T follicular helper cell (primary cell): ENCODE results near the gene STRN4.

Experiments used
- DNase-seq: peaks from one replicate; pipeline ENCODE4 v3.0.0-alpha.2; 2020; ENCODE audit warnings: low read depth

The STRN4 gene

DNA sequence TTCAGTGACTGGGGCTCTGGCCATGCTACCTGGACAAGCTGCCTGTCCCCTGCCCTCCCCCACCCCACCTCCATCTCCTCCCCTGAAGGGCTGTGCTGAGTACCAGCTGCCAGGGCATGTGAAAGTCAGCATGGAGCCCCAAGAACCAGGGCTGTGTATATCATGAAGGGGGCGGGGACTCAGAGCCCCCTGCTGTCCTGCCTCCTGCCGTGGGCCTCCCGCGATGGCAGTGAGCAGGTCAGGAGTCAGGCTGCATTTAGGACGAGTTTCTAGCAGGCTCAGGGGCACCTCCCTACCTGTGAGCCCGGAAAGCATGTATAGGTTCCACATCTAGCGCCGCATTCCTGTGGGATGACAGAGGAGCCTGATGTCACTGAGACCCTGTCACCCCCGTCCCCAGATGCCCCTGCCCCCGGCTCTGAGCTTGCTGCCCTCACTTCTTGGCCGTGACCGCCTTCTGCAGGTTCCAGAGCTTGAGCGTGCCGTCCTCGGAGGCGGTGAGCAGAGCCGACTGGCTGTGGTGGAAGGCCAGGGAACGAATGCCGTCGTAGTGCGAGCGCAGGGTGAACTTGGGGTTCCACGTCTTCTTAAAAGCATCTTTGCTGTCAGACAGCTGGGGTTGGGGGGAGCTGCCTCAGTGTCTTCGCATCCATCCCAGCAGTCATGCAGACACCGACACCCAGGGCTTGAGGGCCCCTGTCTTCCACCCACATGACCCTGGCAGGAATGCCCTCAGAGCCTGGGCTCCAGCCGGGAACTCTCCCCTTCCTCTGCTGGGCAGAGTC lies 21.0 kb downstream of the STRN4 start:
- no peak for DNase-seq

DNA sequence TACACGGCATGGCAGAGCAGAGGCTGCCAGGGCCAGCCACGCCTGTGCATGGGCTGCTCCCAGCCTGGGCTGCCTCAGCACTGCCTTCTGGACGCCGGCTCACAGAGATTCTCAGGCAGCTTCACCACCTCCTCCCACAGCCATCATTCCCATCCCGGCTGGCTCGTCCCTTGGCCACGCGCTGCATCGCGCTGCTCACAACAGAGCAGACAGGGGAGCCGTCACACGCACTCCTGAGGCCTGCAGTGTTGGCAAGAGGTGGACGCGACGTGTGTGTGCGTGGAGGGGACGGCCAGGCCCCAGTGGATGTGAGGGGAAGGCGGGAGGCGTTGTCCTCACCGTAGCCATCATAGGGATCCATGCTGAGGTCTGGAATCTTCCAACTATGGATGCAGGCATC lies 21.8 kb downstream of the STRN4 start:
- no peak for DNase-seq

DNA sequence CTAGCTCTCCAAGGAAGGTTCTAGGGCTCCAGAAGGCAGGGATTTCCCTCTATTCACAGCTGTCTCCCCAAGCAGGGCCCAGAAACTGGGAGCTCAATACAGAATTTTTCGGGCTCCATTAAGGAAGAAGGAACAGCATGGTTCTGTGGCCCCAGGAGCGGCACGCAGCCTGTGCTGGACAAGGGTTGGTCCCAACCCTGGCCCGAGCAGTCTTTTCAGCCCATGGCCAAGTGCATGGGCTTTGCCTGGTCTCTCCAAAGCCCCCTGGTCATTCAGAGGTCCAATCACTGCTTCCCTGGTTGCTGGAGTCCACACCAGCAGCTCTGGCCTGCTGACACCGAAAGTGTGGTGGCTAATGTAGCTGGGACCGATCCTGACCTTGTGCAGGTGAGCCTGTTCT lies 22.8 kb downstream of the STRN4 start:
- DNase-seq = no peak

DNA sequence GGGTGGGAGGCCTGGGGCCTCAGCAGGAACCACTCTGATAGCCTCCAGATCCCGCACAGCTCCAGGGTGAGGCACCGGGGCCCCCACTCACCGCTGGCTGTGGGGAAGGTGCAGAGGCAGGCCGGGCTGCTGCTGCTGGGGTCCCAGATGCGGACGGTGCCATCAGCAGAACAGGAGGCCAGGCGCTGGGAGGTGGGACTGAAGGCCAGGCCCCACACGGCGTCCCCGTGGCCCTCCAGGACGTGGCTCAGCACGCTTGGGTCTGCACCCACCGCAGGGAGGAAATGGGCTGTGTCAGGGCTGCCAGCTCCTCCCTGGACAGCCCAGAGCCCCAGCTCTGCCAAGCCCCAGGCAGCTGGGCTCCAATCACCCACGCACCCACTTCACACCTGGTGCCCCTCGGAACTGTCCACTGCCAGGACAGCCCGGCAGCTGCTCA lies 23.2 kb downstream of the STRN4 start:
- DNase-seq = no peak

DNA sequence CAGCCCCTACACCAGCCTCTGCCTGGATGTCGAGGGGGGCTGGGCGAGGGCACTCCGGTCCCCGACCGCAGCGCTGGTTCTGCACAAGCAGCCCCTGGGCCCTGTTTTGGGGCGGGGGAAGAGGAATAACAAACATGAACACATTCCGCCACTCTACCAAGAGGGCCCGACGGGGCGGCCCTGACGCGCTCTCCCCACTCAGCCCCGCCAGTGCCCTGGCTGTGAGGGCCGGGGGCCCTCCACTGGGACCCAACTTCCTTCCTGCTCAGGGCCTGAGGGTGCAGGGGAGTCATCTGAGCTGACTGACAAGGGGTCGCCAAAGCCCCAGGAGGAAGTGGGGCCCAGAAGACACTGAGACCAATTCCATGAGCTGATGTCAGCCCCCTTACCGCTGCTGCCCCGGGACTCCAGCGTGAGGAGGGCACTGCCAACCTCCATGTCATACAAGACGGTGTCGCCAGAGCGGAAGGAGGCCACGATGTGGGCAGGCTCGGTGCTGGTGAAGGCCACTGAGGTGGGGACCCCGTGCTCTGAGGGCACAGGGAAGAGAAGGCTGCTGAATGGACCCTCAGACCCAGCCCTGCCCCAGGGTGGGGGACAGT lies 23.7 kb downstream of the STRN4 start:
- no peak for DNase-seq

DNA sequence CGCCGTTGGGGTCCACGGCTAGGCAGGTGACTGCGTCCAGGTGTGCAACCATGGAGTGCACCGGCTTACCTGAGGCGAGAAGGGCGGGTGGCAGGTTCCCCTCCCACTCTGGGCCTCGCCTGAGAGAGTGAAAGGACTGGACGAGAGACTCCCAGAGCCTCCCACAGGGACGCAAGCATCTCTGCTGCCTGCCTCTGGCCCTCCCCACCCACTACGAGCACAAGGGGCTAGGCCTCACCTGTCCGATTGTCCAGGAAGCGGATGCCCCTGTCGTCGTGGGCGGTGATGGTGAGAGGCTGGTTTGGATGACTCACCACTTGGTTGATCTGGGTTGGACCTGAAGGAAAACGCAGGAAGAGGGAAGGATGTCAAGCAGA lies 24.3 kb downstream of the STRN4 start:
- no peak for DNase-seq

DNA sequence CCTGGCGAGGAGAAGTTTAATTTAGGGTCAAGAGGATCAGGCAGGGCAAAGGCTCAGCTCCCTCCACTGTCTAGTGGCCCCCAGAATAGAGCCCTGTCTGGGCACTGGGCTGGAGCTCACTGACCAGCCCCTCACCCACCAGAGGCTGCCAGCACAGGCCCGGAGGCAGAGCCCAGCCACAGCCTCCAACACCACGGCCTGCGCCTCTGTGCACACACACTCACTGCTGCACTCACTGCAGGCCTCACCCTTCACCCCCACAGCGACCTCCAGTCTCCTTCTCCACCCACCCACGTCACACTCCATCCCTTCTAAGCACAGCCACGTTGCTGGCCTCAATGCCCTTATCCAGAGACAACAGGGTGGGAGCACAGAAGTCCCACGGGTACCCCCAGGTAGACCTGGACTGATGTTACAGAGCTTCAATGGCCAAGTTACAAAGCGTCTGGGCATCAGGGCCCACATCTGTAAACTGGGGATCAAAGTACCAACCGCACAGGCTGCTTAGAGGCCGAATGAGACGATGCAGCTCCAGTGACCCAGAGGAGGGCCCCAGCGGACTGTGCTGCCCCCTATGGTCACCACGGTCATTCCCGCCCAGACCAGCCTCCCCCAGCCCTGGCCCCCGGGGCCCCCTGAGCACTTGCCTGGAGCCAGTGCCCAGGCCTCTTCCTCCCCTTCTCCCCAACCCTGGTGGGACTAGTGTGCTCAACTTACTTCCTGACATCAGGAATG lies 24.8 kb downstream of the STRN4 start:
- no peak for DNase-seq

DNA sequence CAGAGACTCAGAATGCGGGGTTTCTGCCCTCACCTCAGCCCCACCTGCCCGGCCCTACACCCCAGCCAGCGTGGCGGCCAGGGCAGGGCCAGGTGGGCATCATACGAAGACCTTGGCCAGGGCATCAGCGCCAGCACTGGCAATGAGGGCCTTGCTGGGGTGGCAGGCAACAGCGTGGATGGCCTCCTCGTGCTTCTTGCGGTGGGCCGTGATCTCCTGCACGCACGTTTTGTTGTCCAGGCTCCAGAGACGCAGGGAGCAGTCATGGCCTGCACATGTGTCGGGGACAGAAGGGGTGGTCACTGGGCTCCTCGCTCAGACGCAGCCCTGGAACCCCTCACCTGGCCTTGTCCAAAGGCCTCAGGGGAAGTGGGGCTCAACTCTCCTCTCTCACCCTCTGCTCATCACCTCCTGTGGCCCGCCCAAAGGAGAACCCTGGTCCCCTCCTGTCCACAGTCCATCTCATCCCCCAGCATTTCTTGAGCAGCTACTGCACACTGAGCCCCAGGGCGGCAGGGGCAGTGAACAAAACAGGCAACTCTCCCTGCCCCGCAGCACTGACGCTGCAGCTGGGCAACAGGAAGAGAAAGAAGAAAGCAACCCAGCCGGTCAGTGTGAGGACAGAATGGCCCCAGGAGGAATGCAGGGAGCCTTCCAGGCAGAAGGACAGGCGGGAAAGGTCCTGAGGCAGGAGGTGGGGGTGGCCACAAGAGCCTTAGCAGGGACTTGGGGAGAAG lies 25.6 kb downstream of the STRN4 start:
- no peak for DNase-seq

DNA sequence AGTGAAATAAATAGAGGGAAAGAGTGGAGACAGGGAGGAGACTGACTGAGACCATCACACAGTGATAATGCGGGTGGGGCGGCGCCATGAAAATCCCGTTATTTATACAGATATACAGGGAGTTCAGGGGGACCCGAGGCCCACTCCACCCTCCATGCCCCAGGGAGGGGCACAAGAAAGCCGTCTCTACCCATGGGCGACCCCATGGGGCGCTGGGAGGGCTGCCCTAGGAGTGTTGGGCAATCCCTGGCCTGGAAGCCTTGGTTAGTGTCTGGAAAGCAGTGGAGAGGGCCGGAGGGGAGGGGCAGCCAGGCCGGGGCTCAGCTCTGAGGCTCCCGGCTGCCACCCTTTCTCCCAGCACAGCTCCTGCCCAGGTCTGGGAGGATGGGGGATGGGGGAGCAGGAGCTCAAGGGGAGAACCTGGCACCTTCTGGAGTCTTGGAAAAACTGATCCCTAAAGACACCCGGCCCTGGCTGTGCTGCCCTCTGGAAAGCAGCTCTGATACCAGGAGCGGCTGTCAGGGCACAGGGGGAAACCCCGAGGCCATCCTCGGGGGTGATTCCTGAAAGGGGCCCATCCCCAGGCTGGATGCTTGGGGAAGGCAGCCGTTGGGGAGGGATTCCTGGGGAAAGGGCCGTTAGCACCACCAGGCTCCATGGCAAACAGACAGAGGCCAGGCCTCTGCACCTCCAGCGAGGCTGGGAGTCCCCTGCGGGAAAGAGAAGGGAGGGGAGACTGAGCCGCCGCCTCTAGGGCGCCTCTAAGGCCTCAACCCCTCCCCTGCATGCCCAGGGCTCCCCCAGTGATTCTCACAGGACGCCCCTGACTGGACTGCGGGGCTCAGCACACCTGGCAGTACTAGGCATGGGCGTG lies 26.4 kb downstream of the STRN4 start:
- no peak for DNase-seq

DNA sequence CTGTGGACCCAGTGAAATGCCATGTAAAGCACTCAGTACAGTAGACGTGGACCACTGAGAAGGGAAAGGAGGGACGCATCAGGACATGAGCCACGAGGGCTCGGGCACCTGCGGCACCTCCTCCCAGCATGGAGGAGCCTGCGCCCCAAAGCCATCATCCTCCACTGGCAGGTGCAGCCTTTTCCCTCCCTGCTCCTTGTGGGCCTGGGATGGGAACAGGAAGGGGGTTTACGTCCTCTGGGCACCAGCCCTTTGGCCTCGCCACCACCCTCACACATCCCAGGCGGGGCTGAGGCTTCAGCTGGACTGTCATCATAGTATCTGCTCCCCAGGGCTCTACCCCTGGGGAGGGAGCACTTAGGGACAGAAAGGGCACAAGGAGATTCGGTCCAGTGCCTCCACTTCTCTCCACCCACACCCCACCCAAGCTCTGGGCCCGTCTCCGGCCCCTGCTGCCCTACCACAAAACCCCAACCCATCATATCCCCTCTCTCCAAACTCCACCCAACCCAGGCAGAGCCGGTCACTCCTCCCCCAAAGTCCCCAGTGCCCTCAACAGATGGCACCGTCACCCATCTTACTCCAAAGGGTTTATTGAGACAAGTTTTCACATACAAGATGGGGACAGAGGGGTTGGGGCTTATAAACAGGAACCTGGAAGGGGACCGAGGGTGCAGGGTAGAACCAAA lies 27.2 kb downstream of the STRN4 start:
- no peak for DNase-seq

DNA sequence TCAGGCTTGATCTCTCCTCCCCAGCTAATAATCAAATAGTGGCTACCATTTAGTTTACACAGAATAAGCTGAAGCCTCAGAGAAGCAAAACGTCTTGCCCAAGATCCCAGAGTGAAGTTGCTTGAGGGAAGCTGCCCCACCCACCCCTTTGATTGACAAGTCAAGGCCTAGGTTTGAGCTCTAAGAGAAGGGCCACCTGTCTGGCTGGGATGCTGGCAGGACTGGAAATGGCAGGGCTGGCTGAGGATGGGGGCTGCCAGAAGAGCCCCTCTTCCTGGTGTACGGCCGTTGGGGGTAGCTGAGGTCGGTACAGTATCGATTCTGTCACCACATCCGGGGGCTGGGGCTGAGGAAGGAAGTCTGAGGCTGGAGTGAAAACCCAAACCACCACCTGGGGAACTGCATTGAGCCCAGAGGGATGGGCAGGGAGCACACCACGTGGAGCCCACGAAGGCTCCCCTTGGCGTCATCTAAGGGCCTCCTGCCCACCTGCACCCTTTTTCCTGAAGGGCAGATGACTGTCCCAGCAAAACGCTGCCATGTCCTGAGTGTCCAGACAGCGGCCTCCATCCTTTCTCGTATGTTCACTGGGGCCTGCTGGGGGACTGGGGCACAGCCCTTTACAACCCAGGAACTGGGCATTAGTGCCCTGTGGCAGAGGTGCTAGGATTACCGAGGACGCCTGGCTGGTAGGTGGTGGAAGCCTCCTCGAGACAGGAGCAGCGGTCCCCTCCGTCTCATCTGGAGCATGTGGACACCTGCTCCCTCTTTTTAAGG lies 27.9 kb downstream of the STRN4 start:
- DNase-seq = peak; percentile 48

DNA sequence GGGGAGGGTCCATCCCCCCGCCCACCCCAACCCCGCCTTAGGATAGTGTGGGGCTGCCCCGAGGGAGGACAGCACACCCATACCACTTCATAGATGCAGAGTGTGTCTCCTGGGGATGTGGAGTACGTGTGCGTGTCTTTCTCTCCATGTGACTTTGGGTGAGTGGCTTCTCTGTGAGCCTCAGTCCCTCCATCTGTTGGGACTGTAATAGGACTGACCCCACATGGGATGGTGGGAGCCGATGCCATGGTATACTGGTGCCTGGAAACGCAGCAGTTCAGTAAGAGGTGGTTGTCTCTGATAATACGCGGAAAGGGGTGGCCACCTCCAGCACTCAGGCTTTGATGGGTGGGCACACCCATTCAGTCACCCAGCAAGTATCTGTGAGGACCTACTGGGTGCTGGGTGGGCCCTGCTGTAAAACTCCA lies 28.5 kb downstream of the STRN4 start:
- no peak for DNase-seq

DNA sequence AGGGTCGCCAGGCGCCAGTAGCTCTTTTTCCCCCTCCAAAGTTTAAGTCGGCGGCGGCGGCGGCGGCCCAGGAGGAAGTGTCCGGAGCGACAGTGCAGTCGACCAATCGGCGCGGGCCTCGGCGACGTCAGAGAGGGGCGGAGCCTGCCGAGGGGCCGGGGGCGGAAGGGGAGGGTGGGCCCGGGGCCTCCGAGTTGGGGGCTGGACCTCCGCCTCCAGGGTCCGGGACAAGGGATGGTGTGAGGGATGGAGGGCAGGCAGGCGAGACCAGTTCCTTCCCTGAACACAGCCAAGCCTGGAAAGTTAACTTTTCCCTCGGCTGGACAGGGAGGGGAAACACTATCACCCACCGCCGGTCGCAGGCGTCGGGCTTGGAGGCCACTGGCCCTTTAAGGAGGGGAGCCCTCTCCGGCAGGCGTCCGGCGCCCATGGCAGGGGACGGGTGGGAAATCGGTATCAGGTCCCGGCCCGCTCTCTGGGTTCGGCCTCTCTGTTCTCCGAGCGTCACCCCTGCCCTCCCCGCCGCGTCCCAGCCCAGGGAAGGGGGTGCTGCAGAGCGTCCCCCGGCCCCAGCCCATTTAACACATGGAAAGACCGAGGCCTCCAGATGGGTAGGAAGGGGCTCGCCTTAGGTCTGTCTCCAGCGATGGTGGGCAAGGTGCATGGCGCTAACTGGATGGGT lies 29.1 kb downstream of the STRN4 start, which contains the start of gene PRKD2:
Gene PRKD2 (minus strand): TSS at position 81 of the 682 bp plus-strand sequence. CDS start 744 bp downstream, outside the sequence.
- DNase-seq = peak; percentile 80

DNA sequence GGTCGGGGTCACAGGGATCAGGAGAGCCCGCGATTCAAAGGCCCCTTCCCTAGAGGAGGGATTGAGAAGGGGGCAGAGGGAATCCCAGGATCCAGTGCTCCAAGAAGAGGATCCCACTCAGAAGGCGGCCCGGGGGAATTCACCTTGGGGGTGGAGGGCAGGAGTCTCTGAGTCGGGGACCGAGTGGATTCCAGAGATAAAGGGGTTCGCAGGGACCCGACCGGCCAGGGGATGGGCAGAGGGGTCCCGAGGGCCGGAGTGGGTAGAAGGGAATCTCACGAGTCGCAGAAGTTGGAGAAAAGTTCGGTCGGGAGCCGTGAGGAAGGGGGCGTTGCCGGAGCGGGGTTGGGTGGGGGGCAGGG lies 29.6 kb downstream of the STRN4 start:
- no peak for DNase-seq

DNA sequence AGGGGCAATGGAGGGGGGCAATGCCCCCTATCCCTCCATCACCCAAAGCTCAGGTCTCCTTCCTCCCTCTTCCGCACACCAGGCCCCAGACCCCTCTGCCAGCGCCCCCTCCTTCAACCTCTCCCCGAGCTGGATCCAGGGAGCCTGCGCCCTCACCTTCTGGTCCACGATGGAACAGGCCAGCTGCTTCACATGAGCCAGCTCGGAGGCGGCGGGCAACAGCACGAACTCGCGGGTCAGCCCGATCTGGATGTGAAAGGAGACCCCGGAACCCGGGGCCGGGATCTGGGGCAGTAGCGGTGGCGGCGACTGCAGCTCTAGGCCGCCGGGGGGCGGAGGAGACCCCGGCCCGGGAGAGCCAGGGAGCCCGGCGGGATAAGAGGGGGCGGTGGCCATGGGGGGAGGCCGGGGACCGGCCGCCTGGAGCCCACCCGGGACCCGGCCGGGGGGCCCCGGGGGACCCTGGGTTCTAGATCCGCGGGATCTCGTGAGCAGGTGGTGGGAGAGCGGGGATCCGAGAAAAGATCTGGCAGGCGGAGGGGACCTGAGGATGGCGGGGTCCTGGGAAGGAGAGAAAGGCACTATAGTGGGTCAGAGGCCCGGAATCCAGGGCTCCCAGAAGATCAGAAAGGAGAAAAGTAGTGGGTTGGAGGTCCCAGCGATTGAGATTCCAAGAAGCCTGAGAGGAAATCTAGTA lies 30.1 kb downstream of the STRN4 start:
- DNase-seq = no peak

DNA sequence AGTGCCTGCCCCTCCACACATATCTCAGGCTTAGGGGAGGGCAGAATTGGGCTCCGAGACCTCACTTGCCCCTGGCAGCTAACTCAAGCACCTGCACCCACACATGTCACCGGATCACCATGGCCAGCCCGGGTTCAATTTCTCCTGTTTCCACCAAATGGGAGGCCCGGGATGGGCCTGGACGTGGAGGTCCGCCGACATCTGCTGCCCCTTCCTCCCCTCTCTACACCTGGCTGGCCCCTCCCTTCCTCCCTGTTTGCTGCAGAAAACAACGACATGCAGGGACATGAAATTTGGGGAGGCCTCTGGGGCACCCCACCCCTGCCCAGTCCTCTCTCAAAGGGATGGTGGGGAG lies 30.7 kb downstream of the STRN4 start:
- no peak for DNase-seq

DNA sequence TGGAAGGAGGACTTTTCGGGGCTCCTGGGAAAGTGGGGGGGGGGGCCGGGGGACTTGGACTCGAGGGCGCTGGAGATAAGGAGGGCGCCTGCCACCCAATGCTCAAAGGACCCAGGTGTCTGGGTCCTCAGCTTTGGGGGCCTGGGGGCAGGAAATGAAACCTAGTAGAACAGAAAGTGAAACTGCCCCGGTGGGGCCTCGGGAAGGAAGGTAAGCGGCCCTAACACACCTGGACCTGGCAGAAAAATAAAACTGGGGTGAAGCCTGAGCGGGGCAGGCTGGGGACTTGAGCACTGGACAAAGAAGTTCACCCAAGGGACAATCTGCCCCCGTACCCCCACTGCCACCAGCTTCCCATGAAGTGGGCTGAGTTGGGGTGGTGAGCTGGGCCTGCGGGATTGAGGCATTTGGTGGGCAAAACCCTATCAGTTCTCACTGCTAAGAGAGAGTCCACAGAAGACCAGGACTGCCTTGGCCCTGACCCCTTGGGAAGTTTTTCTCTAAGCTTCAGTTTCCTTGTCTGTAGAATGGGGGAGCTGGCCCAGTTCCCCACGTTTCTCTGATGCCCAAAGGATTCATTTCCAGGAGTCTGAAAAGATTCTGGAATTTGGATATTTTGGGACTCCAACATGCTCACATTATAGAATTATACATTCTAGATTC lies 31.7 kb downstream of the STRN4 start:
- peak; percentile 55 for DNase-seq

DNA sequence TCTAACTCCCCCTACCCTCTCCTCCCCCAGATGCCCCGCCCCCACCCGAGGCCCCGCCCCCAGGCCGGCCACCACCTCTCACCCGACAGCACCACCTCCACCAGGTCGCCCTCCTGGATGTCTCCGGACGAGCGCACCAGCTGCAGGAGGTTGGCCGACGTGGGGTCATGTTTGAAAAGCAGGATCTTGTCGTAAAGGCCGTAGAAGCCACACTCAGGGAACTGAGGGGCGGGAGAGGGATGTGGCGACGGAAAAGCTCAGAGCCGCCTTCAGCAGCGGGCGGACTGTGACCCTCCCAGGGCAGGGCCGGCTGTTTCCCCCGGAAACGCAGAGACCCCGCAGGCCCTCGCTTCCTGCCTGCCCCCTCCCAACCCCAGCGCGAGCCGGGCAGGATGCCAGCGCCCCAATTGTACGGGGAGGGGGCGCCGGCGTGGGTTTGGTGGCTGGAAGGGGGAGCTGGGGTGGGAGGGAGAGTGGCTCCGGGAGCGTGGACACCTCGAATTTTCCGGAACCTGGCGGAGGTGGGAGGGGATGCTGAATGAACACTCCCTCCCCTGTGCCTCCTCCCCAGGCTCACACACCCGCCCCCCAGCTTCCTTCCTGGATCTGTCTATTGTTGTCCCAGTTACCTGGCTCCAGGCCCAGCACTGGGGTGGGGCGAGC lies 32.3 kb downstream of the STRN4 start:
- DNase-seq = peak; percentile 70
